IMR-90 (cell line): ENCODE measurements around the gene PARPBP.
"Not testable (repeated sequence)": the region's sequence is repeated elsewhere in the genome, so short reads cannot be mapped to it uniquely, and the experiment has no call there.

Experiments
- BHLHE40 ChIP-seq: fragments of 150-350 bp; IDR thresholded peaks from 2 replicates; pipeline ENCODE4 v1.6.1; 2016; ENCODE audit warnings: mild to moderate bottlenecking, low read depth, low read length
- CEBPB ChIP-seq: IDR thresholded peaks from 2 replicates; pipeline ENCODE4 v1.6.1; 2012; ENCODE audit warnings: low read depth, low read length, improper control_type of control experiment
- FOS ChIP-seq: fragments of 150-350 bp; IDR thresholded peaks from 2 replicates; pipeline ENCODE4 v1.6.1; 2016; ENCODE audit warnings: low read depth, low read length
- MAFK ChIP-seq: IDR thresholded peaks from 2 replicates; pipeline ENCODE4 v1.6.1; 2012; ENCODE audit warnings: low read depth, low read length, improper control_type of control experiment
- NFE2L2 ChIP-seq: fragments of 150-350 bp; IDR thresholded peaks from 2 replicates; pipeline ENCODE4 v1.6.1; 2016; ENCODE audit warnings: low read depth, mild to moderate bottlenecking, low read length
- POLR2A ChIP-seq: IDR thresholded peaks from 2 replicates; pipeline ENCODE4 v1.6.1; 2012; ENCODE audit warnings: mild to moderate bottlenecking, low read depth, low read length
- RCOR1 ChIP-seq: IDR thresholded peaks from 2 replicates; pipeline ENCODE4 v1.6.1; 2012; ENCODE audit warnings: mild to moderate bottlenecking, low read length, improper control_type of control experiment; ENCODE audit not compliant: insufficient replicate concordance
- TF ChIP-seq, protein P1 (sequence below): conservative IDR thresholded peaks from 2 replicates; pipeline ENCODE4 v1.5.1; 2012; ENCODE audit warnings: mild to moderate bottlenecking, low read depth, low read length, improper control_type of control experiment
- TF ChIP-seq, protein P2 (sequence below): fragments of 150-350 bp; IDR thresholded peaks from 2 replicates; pipeline ENCODE4 v1.6.1; 2017; ENCODE audit warnings: mild to moderate bottlenecking, antibody characterized with exemption, low read length, low read depth

DNA sequence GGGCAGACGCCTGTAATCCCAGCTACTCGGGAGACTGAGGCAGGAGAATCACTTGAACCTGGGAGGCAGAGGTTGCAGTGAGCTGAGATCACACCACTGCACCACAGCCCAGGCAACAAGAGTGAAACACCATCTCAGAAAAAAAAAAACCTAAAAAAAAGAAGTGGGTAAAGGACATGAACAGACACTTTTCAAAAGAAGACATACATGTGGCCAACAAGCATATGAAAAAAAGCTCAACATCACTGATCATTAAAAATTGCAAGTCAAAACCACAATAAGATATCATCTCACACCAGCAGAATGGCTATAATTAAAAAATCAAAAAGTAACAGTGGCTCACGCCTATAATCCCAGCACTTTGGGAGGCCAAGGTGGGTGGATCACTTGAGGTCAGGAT lies 10.7 kb downstream of the PARPBP start:
- TF ChIP-seq, protein P1, sequence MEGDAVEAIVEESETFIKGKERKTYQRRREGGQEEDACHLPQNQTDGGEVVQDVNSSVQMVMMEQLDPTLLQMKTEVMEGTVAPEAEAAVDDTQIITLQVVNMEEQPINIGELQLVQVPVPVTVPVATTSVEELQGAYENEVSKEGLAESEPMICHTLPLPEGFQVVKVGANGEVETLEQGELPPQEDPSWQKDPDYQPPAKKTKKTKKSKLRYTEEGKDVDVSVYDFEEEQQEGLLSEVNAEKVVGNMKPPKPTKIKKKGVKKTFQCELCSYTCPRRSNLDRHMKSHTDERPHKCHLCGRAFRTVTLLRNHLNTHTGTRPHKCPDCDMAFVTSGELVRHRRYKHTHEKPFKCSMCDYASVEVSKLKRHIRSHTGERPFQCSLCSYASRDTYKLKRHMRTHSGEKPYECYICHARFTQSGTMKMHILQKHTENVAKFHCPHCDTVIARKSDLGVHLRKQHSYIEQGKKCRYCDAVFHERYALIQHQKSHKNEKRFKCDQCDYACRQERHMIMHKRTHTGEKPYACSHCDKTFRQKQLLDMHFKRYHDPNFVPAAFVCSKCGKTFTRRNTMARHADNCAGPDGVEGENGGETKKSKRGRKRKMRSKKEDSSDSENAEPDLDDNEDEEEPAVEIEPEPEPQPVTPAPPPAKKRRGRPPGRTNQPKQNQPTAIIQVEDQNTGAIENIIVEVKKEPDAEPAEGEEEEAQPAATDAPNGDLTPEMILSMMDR: not testable (repeated sequence)
- not testable (repeated sequence) for TF ChIP-seq RCOR1, BHLHE40, NFE2L2, POLR2A, FOS, MAFK, CEBPB
- TF ChIP-seq, protein P2, sequence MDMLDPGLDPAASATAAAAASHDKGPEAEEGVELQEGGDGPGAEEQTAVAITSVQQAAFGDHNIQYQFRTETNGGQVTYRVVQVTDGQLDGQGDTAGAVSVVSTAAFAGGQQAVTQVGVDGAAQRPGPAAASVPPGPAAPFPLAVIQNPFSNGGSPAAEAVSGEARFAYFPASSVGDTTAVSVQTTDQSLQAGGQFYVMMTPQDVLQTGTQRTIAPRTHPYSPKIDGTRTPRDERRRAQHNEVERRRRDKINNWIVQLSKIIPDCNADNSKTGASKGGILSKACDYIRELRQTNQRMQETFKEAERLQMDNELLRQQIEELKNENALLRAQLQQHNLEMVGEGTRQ: not testable (repeated sequence)
